ENCODE measurements around the gene PHF20. TPM values are rescaled to one million over a fixed set of nuclear protein-coding genes. Genes with fewer than 3 reads are reported as not detected.

The PHF20 gene
- total and polyA plus RNA-seq, 2 donors from 2014 or later: 12.3 to 48.4 TPM

DNA sequence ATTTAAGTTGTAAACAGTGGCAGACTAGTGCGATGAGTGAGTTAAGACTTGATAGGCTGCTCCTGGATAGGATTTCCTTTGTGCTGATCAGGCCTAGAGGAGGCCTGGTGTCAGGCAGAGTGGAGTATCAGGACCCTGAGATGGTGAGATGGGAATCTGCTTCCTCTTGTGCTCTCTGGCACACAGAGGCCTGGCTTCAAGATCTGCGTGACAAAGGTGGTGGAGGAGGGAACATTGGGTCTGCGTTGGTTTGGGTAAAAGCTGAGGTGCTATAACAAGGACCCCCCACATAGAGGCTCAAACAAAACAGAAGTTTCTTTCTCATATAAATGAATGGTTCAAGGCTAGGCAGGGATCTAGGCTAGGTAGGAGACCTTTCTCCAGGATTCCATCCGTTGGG is 162.2 kb downstream of the PHF20 start:
- H3K9ac ChIP-seq (ENCODE audit: low read length in 3 of 3): no peak overlapping the region
- H3K4me1 ChIP-seq (ENCODE audit: control insufficient read depth in 2 of 3, insufficient read depth in 2 of 3, low read depth in 1 of 3, low read length in 3 of 3): no peaks in the 10 kb centered on the region
- intact Hi-C loops (cut with DNase I): no loop called here
- no peak overlapping the region for H3K4me3 ChIP-seq (ENCODE audit: low read length in 3 of 3)
- no peak overlapping the region for H3K27ac ChIP-seq (ENCODE audit: low read depth in 2 of 2, low read length in 2 of 2)
- peaks cover 0 to 19% (median 3%) of the 10 kb centered on the region in 3 donors for H3K36me3 ChIP-seq (ENCODE audit: control insufficient read depth in 2 of 3, insufficient read depth in 3 of 3, low read length in 3 of 3)
- H3K9me3 ChIP-seq (ENCODE audit: control insufficient read depth in 2 of 3, insufficient read depth in 1 of 3, low read length in 3 of 3): no peaks in the 10 kb centered on the region
- no peak for DNase-seq
- TF ChIP-seq, protein P1, sequence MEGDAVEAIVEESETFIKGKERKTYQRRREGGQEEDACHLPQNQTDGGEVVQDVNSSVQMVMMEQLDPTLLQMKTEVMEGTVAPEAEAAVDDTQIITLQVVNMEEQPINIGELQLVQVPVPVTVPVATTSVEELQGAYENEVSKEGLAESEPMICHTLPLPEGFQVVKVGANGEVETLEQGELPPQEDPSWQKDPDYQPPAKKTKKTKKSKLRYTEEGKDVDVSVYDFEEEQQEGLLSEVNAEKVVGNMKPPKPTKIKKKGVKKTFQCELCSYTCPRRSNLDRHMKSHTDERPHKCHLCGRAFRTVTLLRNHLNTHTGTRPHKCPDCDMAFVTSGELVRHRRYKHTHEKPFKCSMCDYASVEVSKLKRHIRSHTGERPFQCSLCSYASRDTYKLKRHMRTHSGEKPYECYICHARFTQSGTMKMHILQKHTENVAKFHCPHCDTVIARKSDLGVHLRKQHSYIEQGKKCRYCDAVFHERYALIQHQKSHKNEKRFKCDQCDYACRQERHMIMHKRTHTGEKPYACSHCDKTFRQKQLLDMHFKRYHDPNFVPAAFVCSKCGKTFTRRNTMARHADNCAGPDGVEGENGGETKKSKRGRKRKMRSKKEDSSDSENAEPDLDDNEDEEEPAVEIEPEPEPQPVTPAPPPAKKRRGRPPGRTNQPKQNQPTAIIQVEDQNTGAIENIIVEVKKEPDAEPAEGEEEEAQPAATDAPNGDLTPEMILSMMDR (IDR thresholded peaks at IDR 0.05; ENCODE audit: borderline replicate concordance, extremely low read depth, insufficient read depth): no peak
- H3K27me3 ChIP-seq (ENCODE audit: control insufficient read depth, insufficient read depth, low read length): no peaks in the 10 kb centered on the region
- no peak for FAIRE-seq

DNA sequence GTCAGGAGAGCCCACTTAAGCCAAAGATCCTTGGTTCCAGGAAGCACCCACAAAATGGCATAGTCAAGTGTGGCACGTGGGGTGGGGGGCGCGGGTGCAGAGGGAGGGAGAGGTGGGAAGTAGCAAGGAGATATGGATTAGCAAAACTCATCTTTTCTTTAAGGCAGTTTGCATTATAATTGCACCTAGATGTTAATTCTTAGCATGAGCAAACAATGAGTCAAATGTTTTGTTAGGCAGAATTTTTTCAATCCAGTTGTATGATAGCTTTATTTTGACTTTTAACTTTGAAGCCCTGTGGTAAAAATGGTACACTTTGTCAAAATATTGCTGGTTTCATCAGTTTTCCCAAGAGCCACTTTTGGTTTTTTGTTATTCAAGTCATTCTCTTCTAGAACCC is 167.4 kb downstream of the PHF20 start:
- FAIRE-seq: no peak
- no peak overlapping the region for H3K9ac ChIP-seq (ENCODE audit: low read length in 3 of 3)
- DNase-seq: no peak
- peaks cover 6 to 26% (median 8%) of the 10 kb centered on the region in 3 donors for H3K36me3 ChIP-seq (ENCODE audit: control insufficient read depth in 2 of 3, insufficient read depth in 3 of 3, low read length in 3 of 3)
- no peaks in the 10 kb centered on the region for H3K9me3 ChIP-seq (ENCODE audit: control insufficient read depth in 2 of 3, insufficient read depth in 1 of 3, low read length in 3 of 3)
- H3K4me3 ChIP-seq (ENCODE audit: low read length in 3 of 3): no peak overlapping the region
- H3K27ac ChIP-seq (ENCODE audit: low read depth in 2 of 2, low read length in 2 of 2): no peak overlapping the region
- intact Hi-C loops (cut with DNase I): no loop called here
- no peaks in the 10 kb centered on the region for H3K27me3 ChIP-seq (ENCODE audit: control insufficient read depth, insufficient read depth, low read length)
- TF ChIP-seq, protein P1 (IDR thresholded peaks at IDR 0.05; ENCODE audit: borderline replicate concordance, extremely low read depth, insufficient read depth): no peak
- no peaks in the 10 kb centered on the region for H3K4me1 ChIP-seq (ENCODE audit: control insufficient read depth in 2 of 3, insufficient read depth in 2 of 3, low read depth in 1 of 3, low read length in 3 of 3)

DNA sequence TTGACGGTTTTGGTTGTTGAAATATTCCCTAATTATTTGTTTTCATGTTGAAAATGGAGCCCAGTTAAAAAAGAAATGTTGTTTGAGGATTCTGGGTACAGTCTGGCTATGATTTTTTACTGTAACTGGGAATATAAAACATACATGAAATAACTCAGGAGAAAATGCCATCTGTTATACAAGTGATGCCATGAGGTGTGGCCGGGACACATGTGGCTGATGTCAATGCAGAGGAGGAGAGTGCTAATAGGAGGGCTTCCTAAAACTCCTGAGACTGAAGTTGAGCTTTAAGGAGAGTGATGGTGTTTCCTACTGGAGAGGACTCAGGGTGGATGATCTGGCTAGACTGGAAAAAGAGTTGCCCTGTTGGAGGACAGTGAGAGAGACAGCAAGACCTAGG is 169.8 kb downstream of the PHF20 start:
- Histone ChIP-seq H3K27me3 (ENCODE audit: control insufficient read depth, insufficient read depth, low read length) (no peaks in the 10 kb centered on the region), H3K9me3 (ENCODE audit: control insufficient read depth in 2 of 3, insufficient read depth in 1 of 3, low read length in 3 of 3) (no peaks in the 10 kb centered on the region), H3K27ac (ENCODE audit: low read depth in 2 of 2, low read length in 2 of 2) (no peak overlapping the region), H3K9ac (ENCODE audit: low read length in 3 of 3) (no peak overlapping the region), H3K4me3 (ENCODE audit: low read length in 3 of 3) (no peak overlapping the region), H3K36me3 (ENCODE audit: control insufficient read depth in 2 of 3, insufficient read depth in 3 of 3, low read length in 3 of 3) (peaks cover 6 to 32% (median 9%) of the 10 kb centered on the region in 3 donors), H3K4me1 (ENCODE audit: control insufficient read depth in 2 of 3, insufficient read depth in 2 of 3, low read depth in 1 of 3, low read length in 3 of 3) (no peaks in the 10 kb centered on the region)
- TF ChIP-seq, protein P1 (IDR thresholded peaks at IDR 0.05; ENCODE audit: borderline replicate concordance, extremely low read depth, insufficient read depth): no peak
- intact Hi-C loops (cut with DNase I): no loop called here
- FAIRE-seq (no peak), DNase-seq (no peak)

DNA sequence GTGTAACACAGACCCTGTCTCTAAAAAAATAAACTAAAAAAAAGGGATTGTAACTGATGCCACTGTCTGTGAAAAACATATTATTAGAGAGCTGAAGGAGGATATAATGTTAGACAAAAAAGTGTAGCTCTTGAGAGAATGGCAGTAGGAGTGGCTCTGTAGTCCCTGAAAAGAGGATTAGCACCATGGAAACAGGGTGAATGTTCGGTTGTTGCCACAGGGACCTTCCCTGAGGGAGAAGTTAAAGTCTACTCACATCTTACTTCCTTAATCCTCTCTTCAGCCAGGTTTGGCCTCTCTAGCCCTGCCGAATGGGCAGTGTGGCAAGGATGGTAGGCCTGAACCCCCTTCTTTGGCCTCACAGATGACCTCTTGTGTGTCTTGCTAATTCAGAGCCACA is 170.4 kb downstream of the PHF20 start:
- Histone ChIP-seq H3K27ac (ENCODE audit: low read depth in 2 of 2, low read length in 2 of 2) (no peak overlapping the region), H3K9me3 (ENCODE audit: control insufficient read depth in 2 of 3, insufficient read depth in 1 of 3, low read length in 3 of 3) (no peaks in the 10 kb centered on the region), H3K27me3 (ENCODE audit: control insufficient read depth, insufficient read depth, low read length) (no peaks in the 10 kb centered on the region), H3K4me1 (ENCODE audit: control insufficient read depth in 2 of 3, insufficient read depth in 2 of 3, low read depth in 1 of 3, low read length in 3 of 3) (no peaks in the 10 kb centered on the region), H3K9ac (ENCODE audit: low read length in 3 of 3) (no peak overlapping the region), H3K36me3 (ENCODE audit: control insufficient read depth in 2 of 3, insufficient read depth in 3 of 3, low read length in 3 of 3) (peaks cover 6 to 33% (median 11%) of the 10 kb centered on the region in 3 donors), H3K4me3 (ENCODE audit: low read length in 3 of 3) (no peak overlapping the region)
- TF ChIP-seq, protein P1 (IDR thresholded peaks at IDR 0.05; ENCODE audit: borderline replicate concordance, extremely low read depth, insufficient read depth): no peak
- intact Hi-C loops (cut with DNase I): no loop called here
- DNase-seq (no peak), FAIRE-seq (no peak)
